Measurements from ENCODE around the gene ZNF133.

The ZNF133 gene

GRCh38 chr20:18255526-18255925 lies 32.8 kb upstream of the ZNF133 start:
- TF ChIP-seq CTCF (IDR thresholded peaks at IDR 0.05; ENCODE audit: low read length, missing control alignments), result no peak
- no peak for DNase-seq (ENCODE audit: low read depth)
- H3K4me3 ChIP-seq (replicated peaks; ENCODE audit: low read depth, low read length), result no peak overlapping the region

GRCh38 chr20:18256440-18257090 lies 31.8 kb upstream of the ZNF133 start:
- H3K4me3 ChIP-seq (replicated peaks; ENCODE audit: low read depth, low read length), result no peak overlapping the region
- TF ChIP-seq CTCF (IDR thresholded peaks at IDR 0.05; ENCODE audit: low read length, missing control alignments), result no peak
- no peak for DNase-seq (ENCODE audit: low read depth)

- DNase-seq (ENCODE audit: low read depth), result no peak
- no peak for TF ChIP-seq CTCF (IDR thresholded peaks at IDR 0.05; ENCODE audit: low read length, missing control alignments)
- no peak overlapping the region for H3K4me3 ChIP-seq (replicated peaks; ENCODE audit: low read depth, low read length)
Observed at GRCh38 chr20:18258126-18258860, 30.0 kb upstream of the ZNF133 start.

GRCh38 chr20:18259730-18260129 lies 28.6 kb upstream of the ZNF133 start:
- H3K4me3 ChIP-seq (replicated peaks; ENCODE audit: low read depth, low read length), result no peak overlapping the region
- no peak for DNase-seq (ENCODE audit: low read depth)
- no peak for TF ChIP-seq CTCF (IDR thresholded peaks at IDR 0.05; ENCODE audit: low read length, missing control alignments)

GRCh38 chr20:18263723-18264122 lies 24.6 kb upstream of the ZNF133 start:
- no peak overlapping the region for H3K4me3 ChIP-seq (replicated peaks; ENCODE audit: low read depth, low read length)
- no peak for DNase-seq (ENCODE audit: low read depth)
- no peak for TF ChIP-seq CTCF (IDR thresholded peaks at IDR 0.05; ENCODE audit: low read length, missing control alignments)

GRCh38 chr20:18265441-18265840 lies 22.9 kb upstream of the ZNF133 start:
- H3K4me3 ChIP-seq (replicated peaks; ENCODE audit: low read depth, low read length), result no peak overlapping the region
- TF ChIP-seq CTCF (IDR thresholded peaks at IDR 0.05; ENCODE audit: low read length, missing control alignments), result no peak
- no peak for DNase-seq (ENCODE audit: low read depth)

- TF ChIP-seq CTCF (IDR thresholded peaks at IDR 0.05; ENCODE audit: low read length, missing control alignments), result no peak
- H3K4me3 ChIP-seq (replicated peaks; ENCODE audit: low read depth, low read length), result no peak overlapping the region
- DNase-seq (ENCODE audit: low read depth), result no peak
Observed at GRCh38 chr20:18266282-18266681, 22.0 kb upstream of the ZNF133 start.
